Activated CD8-positive, alpha-beta memory T cell treated with anti-CD3 and anti-CD28 coated beads, Interleukin-2, amount 50 U/mL, for 24 hours (primary cell): Measurements from ENCODE around the gene STIM1.
A peak's percentile ranks its signal among the peaks of the same experiment; 100 is the strongest.

ENCODE experiments used
- DNase-seq: peaks from one replicate; pipeline ENCODE4 v3.0.0-alpha.2; 2020; ENCODE audit errors: extremely low read depth

Gene STIM1

DNA sequence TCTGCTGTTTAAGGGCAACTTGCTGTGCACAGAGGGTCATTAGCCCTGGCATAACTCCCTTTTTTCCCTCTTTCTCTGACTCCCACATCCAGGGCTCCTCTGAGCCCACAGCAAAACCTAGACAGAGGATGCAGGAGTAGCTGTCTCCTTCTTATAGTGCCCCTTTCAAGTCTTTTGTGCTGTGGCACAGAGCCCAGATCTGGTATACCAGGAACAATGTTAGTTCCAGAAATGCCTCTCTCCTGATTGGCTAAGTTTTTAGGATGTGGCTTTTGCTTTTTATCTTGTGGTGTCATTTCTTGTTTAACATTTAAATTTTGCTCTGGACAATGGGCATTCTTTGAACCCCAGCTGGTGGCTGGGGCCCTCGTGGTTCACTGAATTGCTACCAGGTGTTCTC lies 213.5 kb downstream of the STIM1 start:
- no peak for DNase-seq

DNA sequence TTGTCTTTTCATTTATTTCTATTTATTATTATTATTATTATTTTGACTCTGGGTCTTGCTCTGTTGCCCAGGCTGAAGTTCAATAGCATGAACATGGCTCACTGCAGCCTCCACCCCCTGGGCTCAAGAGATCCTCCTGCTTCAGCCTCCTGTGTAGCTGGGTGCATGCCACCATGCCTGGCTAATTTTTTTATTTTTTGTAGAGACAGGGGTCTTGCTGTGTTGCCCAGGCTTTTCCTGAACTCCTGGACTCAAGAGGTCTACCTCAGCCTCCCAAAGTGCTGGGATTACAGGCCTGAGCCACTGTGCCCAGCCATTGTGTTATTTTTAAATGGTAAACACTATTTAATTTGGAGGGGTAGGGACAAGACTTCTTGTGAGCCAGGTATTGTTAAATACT lies 215.9 kb downstream of the STIM1 start:
- no peak for DNase-seq

DNA sequence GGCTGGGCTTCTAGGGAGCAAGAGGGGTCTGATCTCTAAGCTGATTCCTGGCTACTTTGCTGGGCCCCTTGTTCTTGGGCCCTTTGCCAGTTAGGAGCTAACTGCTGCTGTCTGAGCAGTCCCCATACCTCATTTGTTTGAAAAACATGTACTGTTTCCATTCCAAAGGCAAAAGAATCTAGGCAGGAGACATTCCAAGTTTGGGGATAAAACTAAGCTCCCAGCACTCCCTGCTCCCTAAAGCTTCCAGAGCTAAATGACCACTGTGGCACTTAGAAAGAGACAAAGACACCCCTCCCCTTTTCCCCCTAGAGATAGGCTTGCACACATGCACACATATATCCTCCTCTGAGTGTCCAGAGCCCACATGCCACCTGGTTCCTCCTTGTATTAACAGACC lies 216.4 kb downstream of the STIM1 start:
- no peak for DNase-seq

DNA sequence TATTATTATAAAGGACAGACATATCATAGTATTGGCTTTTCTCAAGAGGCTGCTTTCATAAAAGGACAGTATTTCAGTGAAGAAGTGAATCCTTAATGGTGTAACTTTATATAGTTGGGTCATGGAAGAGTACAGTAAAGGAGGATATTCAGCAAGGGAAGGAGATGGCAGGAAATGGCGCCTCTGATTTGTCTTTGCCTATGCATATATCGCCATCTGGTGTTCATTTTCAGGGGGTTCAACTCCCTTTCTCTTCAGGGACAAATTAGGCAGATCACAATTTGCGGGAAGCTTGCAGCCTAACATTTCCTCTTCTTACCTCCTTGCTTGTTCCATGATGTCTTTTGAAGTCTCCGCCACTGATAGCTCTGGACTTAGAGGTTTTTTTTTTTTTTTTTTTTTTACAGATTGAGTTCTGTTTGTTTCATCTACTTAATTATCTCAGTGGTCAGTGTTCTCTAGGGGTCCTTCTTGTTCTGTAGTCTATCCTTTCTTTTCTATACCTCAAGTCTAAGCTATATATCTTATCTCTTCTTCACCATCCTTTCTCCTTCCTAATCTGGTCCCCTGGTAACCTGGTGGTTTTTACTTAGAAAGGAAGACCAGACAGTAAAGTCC lies 217.3 kb downstream of the STIM1 start:
- no peak for DNase-seq

DNA sequence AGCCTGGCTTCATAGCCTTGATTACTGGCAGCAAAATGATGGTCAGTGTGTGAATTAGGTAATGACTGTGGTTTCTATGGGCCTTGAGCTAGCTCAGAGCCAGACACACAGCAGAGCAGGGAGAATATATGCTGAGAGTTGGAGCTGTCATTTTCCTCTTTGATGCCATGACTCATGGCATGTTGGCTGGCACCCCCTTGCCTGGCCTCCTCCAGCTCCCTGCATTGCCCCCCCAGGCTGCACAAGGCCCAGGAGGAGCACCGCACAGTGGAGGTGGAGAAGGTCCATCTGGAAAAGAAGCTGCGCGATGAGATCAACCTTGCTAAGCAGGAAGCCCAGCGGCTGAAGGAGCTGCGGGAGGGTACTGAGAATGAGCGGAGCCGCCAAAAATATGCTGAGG lies 218.8 kb downstream of the STIM1 start:
- no peak for DNase-seq

DNA sequence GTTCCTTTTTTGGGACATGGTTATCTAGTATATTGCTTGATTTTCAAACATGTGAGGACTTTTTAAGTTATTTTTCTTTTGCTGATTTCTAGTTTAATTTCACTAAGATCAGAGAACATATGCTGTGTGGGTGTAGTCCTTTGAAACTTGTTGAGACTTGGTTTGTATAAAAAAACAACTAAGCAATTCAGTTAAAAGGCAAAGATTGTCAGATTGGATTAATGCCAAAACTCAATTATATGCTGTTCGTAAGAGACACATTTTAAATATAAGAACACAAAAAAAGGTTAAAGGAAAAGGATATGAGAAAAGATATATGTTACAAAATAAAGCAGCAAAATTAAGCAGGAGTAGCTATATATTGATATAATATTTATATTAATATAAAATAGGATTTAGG lies 221.3 kb downstream of the STIM1 start:
- no peak for DNase-seq

DNA sequence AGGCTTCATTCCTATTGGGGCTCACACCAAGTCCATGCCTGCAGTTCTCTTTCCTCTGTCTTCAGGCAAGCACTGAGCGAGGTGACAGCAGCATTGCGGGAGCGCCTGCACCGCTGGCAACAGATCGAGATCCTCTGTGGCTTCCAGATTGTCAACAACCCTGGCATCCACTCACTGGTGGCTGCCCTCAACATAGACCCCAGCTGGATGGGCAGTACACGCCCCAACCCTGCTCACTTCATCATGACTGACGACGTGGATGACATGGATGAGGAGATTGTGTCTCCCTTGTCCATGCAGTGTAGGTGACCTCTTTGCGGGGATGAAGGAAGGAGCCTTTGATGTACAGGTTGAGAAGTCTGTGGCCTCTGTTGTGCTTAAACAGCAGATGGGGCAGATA lies 227.7 kb downstream of the STIM1 start:
- DNase-seq, result no peak

DNA sequence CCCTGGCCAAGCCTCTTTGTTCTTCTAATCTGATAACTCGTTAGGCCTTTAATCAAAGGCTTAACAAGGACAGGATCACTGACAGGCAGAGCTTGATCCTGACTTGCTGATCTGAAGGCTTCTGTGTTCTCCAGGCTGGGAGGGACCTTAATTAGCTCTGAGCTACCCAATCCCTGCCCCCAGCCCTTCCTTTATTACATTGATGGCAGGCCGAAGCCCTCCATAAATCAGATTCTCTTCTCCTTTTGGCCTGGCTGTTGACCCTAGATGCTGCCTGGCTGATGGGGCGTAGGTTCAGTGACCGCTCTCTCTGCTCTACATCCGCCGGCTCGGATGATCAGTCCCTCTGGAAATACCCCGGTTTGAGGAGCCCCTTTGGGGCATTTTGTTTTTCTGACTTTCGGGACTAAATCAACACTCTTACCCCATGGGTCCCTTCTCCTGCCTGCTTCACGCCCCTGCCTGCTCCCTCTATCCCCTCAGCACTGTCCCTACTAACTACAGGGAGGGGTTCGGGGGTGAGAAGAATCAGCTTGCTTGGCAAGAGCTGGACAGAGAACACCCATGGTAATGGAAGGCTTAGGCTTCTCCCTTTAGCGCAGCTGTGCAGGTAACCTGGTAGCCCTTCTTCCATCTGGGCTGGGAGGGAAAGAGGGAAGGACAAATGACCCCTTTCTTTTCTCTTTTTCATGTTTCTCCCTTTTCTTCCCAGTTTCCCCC lies 229.1 kb downstream of the STIM1 start:
- DNase-seq, result no peak

DNA sequence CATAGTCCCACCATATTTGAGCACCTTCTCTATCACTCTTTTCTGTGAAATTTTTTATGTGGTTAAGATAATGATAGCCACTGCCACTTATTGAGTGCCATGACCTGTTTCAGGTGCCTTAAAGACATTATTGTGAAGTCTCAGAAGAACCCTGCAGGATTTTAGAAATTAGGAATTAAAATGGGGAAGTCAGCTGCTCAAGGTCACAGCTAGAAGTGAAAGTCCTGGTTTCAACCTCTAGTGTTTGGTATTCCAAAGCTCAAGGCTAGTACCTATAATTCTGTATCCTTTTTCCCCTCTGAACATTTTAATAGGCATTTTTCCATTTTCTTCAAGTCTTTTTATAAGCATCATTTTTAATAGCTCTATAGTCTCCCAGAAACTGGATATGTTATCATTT lies 230.1 kb downstream of the STIM1 start:
- DNase-seq, result no peak

DNA sequence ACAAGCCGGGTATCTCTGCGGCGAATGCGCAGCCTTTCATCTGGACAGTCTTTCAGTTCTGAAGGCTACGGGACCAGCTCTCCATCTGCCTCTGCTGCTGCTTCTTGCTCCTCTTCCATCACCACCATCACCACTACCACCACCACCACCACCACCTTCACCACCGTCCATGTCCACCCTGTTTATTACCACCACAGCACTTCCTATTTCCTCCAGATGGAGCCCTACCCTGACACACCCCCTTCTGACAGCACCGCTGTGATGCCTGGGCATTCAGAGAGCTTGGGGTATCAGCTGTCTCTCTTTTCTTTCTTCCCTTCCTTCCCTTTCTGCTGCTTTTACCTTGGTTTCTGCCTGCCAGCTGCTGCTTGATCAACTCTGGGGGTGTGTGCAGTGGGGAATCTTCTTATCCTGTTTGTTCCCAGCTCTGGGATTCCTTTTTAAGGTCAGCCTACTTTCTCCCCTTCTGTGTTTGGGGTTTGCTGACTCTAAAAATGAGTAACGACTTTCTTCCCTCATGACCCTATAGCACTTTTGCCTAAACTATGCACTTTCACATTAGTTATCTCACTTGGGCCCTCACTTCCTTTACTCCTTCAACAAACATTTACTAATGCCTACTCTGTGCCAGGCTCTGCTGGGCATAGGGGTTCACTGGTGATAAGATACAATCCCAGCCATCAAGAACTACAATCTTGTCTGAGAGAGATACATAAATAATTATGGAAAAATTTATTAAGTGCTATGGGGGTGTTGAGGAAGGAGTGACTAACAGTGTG lies 231.3 kb downstream of the STIM1 start:
- no peak for DNase-seq

DNA sequence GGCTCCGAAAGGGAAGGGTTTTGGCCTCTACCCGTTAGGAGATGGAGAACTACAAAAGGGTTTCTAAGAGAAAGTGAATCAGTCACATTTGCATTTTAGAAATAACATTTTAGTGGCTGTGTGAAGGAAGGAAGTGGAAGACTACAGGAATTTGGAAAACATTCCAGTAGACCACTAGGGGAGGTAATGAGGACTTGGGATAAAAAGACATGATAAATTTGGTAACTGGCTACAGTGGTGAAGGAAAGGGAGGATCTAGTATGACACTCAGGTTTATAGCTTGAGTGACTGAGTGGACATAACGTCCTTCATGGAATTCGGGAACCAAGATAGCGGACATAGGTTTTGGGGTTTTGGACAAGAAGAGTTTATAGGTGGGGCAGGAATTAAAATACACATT lies 232.1 kb downstream of the STIM1 start:
- no peak for DNase-seq

DNA sequence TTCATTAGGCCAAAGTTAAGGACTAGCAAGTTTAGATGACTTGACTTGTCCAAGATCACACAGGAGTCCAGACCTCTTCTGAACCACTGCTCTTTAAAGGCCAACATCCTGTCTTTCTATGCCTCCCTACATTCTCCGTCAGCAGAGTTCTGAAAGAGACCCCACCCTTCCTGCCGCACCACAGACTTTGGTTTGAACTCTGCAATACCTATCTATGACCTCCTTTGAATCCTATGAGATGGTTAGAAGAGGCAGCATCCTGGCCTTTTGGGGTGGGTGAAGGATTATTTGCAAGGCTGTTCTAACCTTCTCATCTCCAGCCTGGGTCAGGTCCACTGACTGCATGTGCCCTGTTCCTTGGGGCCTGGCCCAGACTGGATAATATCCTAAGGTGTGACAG lies 234.8 kb downstream of the STIM1 start:
- DNase-seq, result no peak

DNA sequence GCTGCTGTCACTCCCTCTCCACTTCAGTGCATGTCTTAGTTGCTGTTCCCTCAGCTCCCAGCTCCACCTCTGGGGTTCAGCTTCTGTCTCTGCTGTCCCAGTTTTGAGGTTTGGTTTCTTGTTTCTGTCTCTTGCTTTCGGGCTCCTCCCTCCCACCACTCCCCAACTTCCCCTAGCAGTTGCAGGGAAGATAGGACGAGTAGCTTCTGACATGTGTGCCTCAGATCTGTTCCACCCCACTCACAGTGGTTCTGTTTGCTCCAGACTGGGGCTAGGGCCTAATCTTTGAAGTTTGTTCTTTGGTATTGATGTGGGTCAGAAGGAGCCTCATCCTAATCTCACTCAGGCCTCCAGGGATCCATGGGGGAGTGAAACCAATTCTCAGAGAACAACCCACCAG lies 236.6 kb downstream of the STIM1 start:
- DNase-seq, result no peak

DNA sequence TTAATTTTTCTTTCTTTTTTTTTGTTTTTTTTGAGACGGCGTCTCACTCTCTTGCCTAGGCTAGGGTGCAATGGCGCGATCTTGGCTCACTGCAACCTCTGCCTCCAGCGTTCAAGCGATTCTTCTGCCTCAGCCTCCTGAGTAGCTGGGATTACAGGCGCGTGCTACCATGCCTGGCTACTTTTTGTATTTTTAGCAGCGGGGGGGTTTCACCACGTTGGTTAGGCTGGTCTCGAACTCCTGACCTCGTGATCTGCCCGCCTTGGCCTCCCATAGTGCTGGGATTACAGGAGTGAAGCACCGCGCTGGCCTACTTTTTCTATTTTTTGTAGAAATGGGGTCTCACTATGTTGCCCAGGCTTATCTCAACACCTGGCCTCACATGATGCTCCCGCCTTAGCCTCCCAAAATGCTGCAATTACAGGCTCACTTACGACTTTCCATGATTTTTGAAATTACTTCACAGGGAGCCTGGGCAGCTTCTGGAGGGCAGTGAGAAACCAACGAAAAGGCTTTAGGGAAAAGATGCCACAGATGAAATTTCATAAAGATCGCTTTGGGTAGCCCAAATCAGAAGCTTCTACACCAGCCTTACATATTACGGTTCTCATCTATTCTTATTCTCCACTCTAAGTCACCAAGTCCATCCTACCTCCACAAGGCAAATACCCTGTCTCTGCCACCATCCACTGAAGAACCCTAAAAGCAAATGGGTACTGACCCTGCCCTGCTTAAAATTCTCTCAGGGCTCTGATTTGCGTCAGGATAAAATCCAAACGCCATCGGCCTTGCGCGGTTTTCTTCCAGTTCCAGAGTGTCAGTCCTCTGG lies 238.3 kb downstream of the STIM1 start:
- no peak for DNase-seq

DNA sequence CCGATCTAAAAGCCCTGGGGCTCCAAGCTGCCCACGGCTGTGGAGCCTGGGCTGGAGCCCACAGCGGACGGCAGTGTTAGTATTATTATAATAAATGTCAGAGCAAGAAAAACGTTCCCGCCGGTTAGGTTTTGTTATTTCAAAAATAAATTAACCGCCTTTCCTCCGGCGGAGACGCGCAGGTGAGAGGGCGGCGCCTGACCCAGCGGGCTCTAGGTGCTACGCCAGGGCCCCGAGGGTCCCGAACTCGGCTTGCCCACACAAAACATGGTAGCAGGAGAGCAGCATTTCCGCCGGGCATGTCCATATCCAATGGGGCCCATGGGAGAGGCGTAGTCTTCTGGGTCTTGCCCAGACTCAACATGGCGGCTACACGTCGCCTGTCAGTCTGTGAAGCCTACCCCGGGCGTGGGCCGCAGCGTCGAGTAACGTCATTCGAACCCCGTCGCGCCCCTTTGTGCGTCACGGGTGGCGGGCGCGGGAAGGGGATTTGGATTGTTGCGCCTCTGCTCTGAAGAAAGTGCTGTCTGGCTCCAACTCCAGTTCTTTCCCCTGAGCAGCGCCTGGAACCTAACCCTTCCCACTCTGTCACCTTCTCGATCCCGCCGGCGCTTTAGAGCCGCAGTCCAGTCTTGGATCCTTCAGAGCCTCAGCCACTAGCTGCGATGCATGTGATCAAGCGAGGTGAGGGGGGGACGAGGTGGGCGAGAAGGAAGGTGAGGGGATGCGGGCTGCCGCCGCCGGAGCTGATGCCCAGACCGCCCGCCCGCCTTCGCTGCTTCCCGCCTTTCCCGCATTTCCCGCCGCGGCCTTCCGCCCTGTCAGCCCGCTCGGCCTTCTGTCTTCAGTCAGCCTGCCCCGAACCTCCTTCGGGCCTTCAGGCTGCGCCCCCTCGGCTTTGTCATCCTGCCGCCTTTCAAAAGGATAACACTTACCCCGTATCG lies 239.2 kb downstream of the STIM1 start, which contains the start of gene RRM1:
TSS of gene RRM1 (plus strand) at position 452 of the 944 bp plus-strand sequence. CDS start at position 666, 214 bp downstream.
- DNase-seq, result peak; percentile 84

DNA sequence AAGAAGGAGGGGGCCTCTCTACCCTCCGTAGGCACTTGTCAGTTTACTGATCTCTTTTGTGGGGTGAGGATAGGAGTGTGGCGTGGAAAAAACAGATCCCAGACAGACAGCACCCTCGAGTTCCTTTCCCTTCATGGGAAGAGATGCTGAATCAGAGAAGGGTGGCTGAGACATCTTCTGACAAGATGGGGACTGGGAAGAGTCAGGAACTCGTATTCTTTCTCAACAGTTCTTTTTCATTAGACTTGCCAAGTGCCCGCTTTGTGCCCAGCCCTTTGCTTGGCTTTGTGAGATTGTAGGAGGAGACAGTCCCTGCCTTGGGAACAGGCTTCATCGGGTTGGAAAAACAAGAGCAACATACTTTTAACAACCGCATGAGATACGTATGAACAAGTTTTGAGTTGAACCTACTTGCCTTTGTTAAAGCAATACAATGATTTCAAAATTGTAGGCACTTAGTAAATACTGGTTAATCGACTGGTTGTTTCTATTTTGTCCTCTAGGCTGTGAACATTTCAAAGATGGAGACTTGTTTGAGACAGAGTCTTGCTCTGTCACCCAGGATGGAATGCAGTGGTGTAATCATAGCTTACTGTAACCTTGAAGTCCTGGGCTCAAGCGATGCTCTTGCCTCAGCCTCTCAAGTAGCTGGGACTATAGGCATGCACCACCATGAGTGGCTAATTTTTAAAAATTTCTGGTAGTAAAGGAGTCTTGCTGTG lies 240.2 kb downstream of the STIM1 start:
- no peak for DNase-seq

DNA sequence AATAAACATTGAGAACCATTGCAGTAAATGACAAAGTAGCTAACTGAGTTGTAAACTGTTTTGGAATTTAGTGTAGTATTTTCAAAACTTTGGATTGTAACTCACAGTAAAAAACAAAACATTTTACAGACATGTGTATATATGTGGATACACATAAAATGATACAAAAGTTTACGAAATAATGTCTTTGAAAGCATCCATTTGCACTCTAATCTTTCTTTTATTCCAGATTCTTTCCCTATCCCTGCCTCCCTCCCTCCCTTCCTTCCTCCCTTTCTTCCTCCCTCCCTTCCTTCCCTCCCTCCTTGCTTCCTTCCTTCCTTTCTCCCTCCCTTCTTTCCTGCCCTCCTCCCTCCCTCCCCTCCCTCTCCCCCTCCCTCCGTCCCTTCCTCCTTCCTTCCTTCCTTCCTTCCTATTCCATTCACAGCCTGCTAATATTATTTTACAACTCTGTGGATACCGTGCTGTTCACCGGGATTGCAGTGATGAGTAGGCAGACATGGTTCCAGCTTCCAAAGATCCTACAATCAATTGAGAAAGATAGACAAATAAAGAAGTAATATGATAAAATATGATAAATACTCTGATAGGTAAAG lies 242.7 kb downstream of the STIM1 start:
- no peak for DNase-seq

DNA sequence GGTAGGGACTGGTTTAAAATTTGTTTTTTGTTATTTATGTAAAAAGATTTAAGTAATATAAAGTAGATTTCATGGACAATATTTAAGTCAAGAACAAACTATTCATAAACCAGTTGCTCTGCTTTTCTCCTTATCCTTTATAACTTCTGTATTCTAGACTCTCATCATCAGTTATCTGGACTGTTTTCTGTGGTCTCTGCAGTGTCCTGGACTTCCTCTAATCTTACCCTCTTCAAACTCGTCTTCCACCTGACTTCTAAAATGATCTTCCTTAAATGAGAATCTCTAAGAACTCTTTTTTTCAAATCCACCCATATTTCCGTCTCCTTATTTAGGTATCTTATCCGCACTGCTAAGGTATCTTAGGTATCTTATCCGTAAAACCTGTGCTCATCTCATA lies 247.2 kb downstream of the STIM1 start:
- DNase-seq, result no peak

DNA sequence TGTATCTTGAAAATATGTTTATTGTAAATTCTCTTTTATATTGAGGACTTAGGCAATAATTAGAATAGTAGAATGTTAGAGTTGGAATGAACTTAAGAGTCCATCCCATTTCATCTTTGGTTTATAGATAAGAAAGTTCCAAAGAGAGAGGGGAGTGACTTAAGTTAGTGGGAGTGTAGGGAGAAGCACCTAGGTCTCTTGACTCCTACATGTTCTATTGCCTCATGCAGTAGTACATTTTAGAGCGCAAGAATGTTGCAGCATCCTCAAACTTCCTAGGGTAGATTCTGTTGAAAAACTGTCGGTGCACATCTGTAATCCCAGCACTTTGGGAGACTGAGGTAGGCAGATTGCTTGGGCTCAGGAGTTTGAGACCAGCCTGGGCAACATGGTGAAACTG lies 247.8 kb downstream of the STIM1 start:
- DNase-seq, result no peak

DNA sequence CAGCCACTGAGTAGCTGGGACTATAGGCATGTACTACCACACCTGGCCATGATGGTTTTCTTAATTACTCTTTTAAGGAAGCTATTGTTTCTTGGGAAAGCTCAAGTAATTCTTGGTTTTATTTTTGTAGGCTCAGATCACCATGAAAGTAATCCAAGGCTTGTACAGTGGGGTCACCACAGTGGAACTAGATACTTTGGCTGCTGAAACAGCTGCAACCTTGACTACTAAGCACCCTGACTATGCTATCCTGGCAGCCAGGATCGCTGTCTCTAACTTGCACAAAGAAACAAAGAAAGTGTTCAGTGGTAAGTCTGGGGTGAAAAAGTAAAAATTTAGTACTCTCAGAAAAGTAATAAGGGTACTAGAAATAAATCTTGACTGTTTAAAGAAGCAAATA lies 250.5 kb downstream of the STIM1 start:
- no peak for DNase-seq
